Neural cell (in vitro differentiated cells): ENCODE results near the gene PSMD13. TPM values are rescaled to one million over a fixed set of nuclear protein-coding genes. Genes with fewer than 3 reads are reported as not detected.

ENCODE experiments used
- H2AFZ ChIP-seq: fragments of 200-600, 300-800 bp; sonication (generic), shearing (Covaris generic); 2 replicates; pipeline ENCODE4 v1.6.0; 2014; ENCODE audit warnings: low read depth, mild to moderate bottlenecking, antibody characterized with exemption, low read length, moderate library complexity
- H3F3A ChIP-seq: fragments of 200-600 bp; shearing (Covaris generic); 2 replicates; pipeline ENCODE4 v1.6.1; 2016; ENCODE audit warnings: mild to moderate bottlenecking, moderate library complexity, mixed read lengths, antibody characterized with exemption, low read length; ENCODE audit not compliant: insufficient read depth, poor library complexity, severe bottlenecking
- H3K27ac ChIP-seq: fragments of 200-600, 300-800 bp; sonication (generic), shearing (Covaris generic); 2 replicates; pipeline ENCODE4 v1.5.1; 2014; ENCODE audit warnings: mild to moderate bottlenecking, low read length, moderate library complexity
- H3K27me3 ChIP-seq: fragments of 300-800, 200-600 bp; sonication (generic), shearing (Covaris generic); 2 replicates; pipeline ENCODE4 v1.6.0; 2014; ENCODE audit warnings: mild to moderate bottlenecking, low read depth, low read length, moderate library complexity; ENCODE audit not compliant: insufficient read depth
- H3K36me3 ChIP-seq: fragments of 300-800, 200-600 bp; sonication (generic), shearing (Covaris generic); 2 replicates; pipeline ENCODE4 v1.5.1; 2014; ENCODE audit warnings: mild to moderate bottlenecking, antibody characterized with exemption, low read length, moderate library complexity; ENCODE audit not compliant: insufficient read depth
- H3K4me2 ChIP-seq: fragments of 300-800, 200-600 bp; sonication (generic), shearing (Covaris generic); 2 replicates; pipeline ENCODE4 v1.6.0; 2014; ENCODE audit warnings: mild to moderate bottlenecking, low read length
- H3K4me3 ChIP-seq: fragments of 300-800, 200-600 bp; sonication (generic), shearing (Covaris generic); 2 replicates; pipeline ENCODE4 v1.5.1; 2014; ENCODE audit warnings: mild to moderate bottlenecking, low read length, moderate library complexity
- H3K79me2 ChIP-seq: fragments of 200-600 bp; shearing (Covaris generic); replicated peaks from 2 replicates; pipeline ENCODE4 v1.6.0; 2014; ENCODE audit warnings: mild to moderate bottlenecking, low read length, moderate library complexity; ENCODE audit not compliant: insufficient read depth
- H3K9ac ChIP-seq: fragments of 300-800, 200-600 bp; sonication (generic), shearing (Covaris generic); 2 replicates; pipeline ENCODE4 v1.6.1; 2016; ENCODE audit warnings: mild to moderate bottlenecking, low read length, mixed read lengths
- H3K9me2 ChIP-seq: fragments of 200-600 bp; shearing (Covaris generic); 2 replicates; pipeline ENCODE4 v1.6.1; 2016; ENCODE audit warnings: mild to moderate bottlenecking, low read length, mixed read lengths; ENCODE audit not compliant: insufficient read depth
- H3K9me3 ChIP-seq: fragments of 200-600, 300-800 bp; sonication (generic), shearing (Covaris generic); 2 replicates; pipeline ENCODE4 v1.6.1; 2016; ENCODE audit warnings: mild to moderate bottlenecking, mixed run types, low read length, moderate library complexity, mixed read lengths
- H4K20me1 ChIP-seq: fragments of 200-600 bp; shearing (Covaris generic); 2 replicates; pipeline ENCODE4 v1.6.1; 2016; ENCODE audit warnings: mild to moderate bottlenecking, mixed run types; ENCODE audit not compliant: insufficient read depth
- CTCF ChIP-seq: fragments of 450-650 bp; IDR thresholded peaks from 2 replicates; pipeline ENCODE4 v1.5.1; 2014; ENCODE audit warnings: antibody characterized with exemption, mild to moderate bottlenecking, moderate library complexity; ENCODE audit not compliant: poor library complexity, severe bottlenecking
- EP300 ChIP-seq: fragments of 450-650 bp; conservative IDR thresholded peaks from 2 replicates; pipeline ENCODE4 v1.6.1; 2014; ENCODE audit warnings: antibody characterized with exemption, mild to moderate bottlenecking, moderate library complexity; ENCODE audit not compliant: poor library complexity, severe bottlenecking
- EZH2 ChIP-seq: fragments of 200-600, 300-800 bp; shearing (Covaris generic), sonication (generic); IDR thresholded peaks from 2 replicates; pipeline ENCODE4 v1.6.1; 2014; ENCODE audit warnings: antibody characterized with exemption, low read length, borderline replicate concordance, mild to moderate bottlenecking; ENCODE audit not compliant: insufficient read depth, poor library complexity, severe bottlenecking
- MXI1 ChIP-seq: fragments of 450-650 bp; conservative IDR thresholded peaks from 2 replicates; pipeline ENCODE4 v1.6.1; 2014; ENCODE audit warnings: antibody characterized with exemption, mild to moderate bottlenecking; ENCODE audit not compliant: poor library complexity, severe bottlenecking
- POLR2AphosphoS5 ChIP-seq: IDR thresholded peaks from 2 replicates; pipeline ENCODE4 v1.6.1; 2012
- RAD21 ChIP-seq: fragments of 450-650 bp; conservative IDR thresholded peaks from 2 replicates; pipeline ENCODE4 v1.6.1; 2014; ENCODE audit warnings: antibody characterized with exemption, mild to moderate bottlenecking, moderate library complexity
- REST ChIP-seq: IDR thresholded peaks from 2 replicates; pipeline ENCODE4 v1.6.1; 2012; ENCODE audit warnings: borderline replicate concordance
- SMC3 ChIP-seq: fragments of 450-650 bp; conservative IDR thresholded peaks from 2 replicates; pipeline ENCODE4 v1.6.1; 2014; ENCODE audit warnings: antibody characterized with exemption, mild to moderate bottlenecking, moderate library complexity; ENCODE audit not compliant: poor library complexity
- TAF1 ChIP-seq: IDR thresholded peaks from 2 replicates; pipeline ENCODE4 v1.6.1; 2012; ENCODE audit warnings: low read depth
- polyA plus RNA-seq: library from polyadenylated mRNA; depleted of rRNA; stranded (reverse); fragments of >200 nt; gene quantifications from 2 replicates; pipeline ENCODE4 v1.2.3, GENCODE V29; 2014

PSMD13 gene
- polyA plus RNA-seq, 1 donor from 2014 or later = 183 TPM

- no peaks in the 10 kb centered on the region for H3K9me2 ChIP-seq
- H3F3A ChIP-seq = no peaks in the 10 kb centered on the region
- H3K36me3 ChIP-seq = no peaks in the 10 kb centered on the region
- no peak overlapping the region for H3K4me3 ChIP-seq
- H3K9me3 ChIP-seq = no peaks in the 10 kb centered on the region
- no peak overlapping the region for H3K9ac ChIP-seq
- no peak overlapping the region for H3K27ac ChIP-seq
- H2AFZ ChIP-seq = no peak overlapping the region
- H3K79me2 ChIP-seq = no peaks in the 10 kb centered on the region
- H4K20me1 ChIP-seq = no peaks in the 10 kb centered on the region
- TF ChIP-seq MXI1 (no peak), TAF1 (no peak), CTCF (no peak), SMC3 (no peak), RAD21 (no peak), EP300 (no peak), POLR2AphosphoS5 (no peak)
- no peak overlapping the region for H3K4me2 ChIP-seq
- no peaks in the 10 kb centered on the region for H3K27me3 ChIP-seq
These were observed 57.3 kb downstream of the PSMD13 start for GRCh38 chr11:293852-294661.

- no peak overlapping the region for H3K27ac ChIP-seq
- H4K20me1 ChIP-seq = no peaks in the 10 kb centered on the region
- no peak overlapping the region for H3K4me3 ChIP-seq
- H3K9me2 ChIP-seq = no peaks in the 10 kb centered on the region
- H3K9me3 ChIP-seq = no peaks in the 10 kb centered on the region
- TF ChIP-seq CTCF (no peak), EP300 (no peak), TAF1 (no peak), POLR2AphosphoS5 (no peak), SMC3 (no peak), RAD21 (no peak), EZH2 (no peak), MXI1 (no peak), REST (no peak)
- H3K36me3 ChIP-seq = no peaks in the 10 kb centered on the region
- no peak overlapping the region for H2AFZ ChIP-seq
- H3K27me3 ChIP-seq = no peaks in the 10 kb centered on the region
- H3K4me2 ChIP-seq = no peak overlapping the region
- H3K9ac ChIP-seq = no peak overlapping the region
- no peaks in the 10 kb centered on the region for H3K79me2 ChIP-seq
- H3F3A ChIP-seq = no peaks in the 10 kb centered on the region
These were observed 58.0 kb downstream of the PSMD13 start for GRCh38 chr11:294780-295179.
